Chondrocyte (in vitro differentiated cells): ENCODE measurements around the gene FRMD6. TPM values are rescaled to one million over a fixed set of nuclear protein-coding genes. Genes with fewer than 3 reads are reported as not detected.
A peak's percentile ranks its signal among the peaks of the same experiment; 100 is the strongest.

Source experiments
- DNase-seq: peaks from one replicate; pipeline ENCODE4 v3.0.0; 2021; ENCODE audit warnings: mixed read lengths, low spot score
- H3K27ac Mint-ChIP-seq: one replicate; pipeline ENCODE4 v1.8.0; 2021; ENCODE audit warnings: mild to moderate bottlenecking, moderate library complexity, mixed read lengths; ENCODE audit not compliant: unreplicated experiment
- H3K27me3 Mint-ChIP-seq: 2 replicates; pipeline ENCODE4 v1.8.0; 2021; ENCODE audit warnings: low read depth, mixed read lengths
- H3K36me3 Mint-ChIP-seq: 2 replicates; pipeline ENCODE4 v1.8.0; 2021; ENCODE audit warnings: low read depth, mixed read lengths
- H3K4me1 Mint-ChIP-seq: 2 replicates; pipeline ENCODE4 v1.8.0; 2021; ENCODE audit warnings: low read depth, mild to moderate bottlenecking, mixed read lengths
- H3K4me3 Mint-ChIP-seq: one replicate; pipeline ENCODE4 v1.8.0; 2021; ENCODE audit warnings: mild to moderate bottlenecking, moderate library complexity, mixed read lengths; ENCODE audit not compliant: unreplicated experiment
- H3K9me3 Mint-ChIP-seq: 2 replicates; pipeline ENCODE4 v1.8.0; 2021; ENCODE audit warnings: low read depth, mixed read lengths
- CTCF ChIP-seq: fragments of 200-600 bp; sonication (generic); IDR thresholded peaks from 2 replicates; pipeline ENCODE4 v1.5.0; 2021; ENCODE audit warnings: antibody characterized with exemption, mild to moderate bottlenecking, moderate library complexity
- total RNA-seq: library from RNA; stranded (reverse); gene quantifications from 3 replicates; pipeline ENCODE4 v1.2.1, GENCODE V29; 2021

FRMD6 gene
- total RNA-seq, 1 donor from 2014 or later = 135 TPM

- no peaks in the 10 kb centered on the region for H3K27me3 Mint-ChIP-seq
- DNase-seq = no peak
These were observed 50.2 kb downstream of the FRMD6 start for GRCh38 chr14:51701951-51702350.

GRCh38 chr14:51703787-51704186, 52.1 kb downstream of the FRMD6 start:
- H3K4me1 Mint-ChIP-seq = peaks cover 29% of the 10 kb centered on the region
- H3K4me3 Mint-ChIP-seq = no peak overlapping the region
- no peaks in the 10 kb centered on the region for H3K27me3 Mint-ChIP-seq
- peaks cover 26% of the 10 kb centered on the region for H3K36me3 Mint-ChIP-seq
- TF ChIP-seq CTCF = no peak
- DNase-seq = no peak
- no peaks in the 10 kb centered on the region for H3K9me3 Mint-ChIP-seq
- no peak overlapping the region for H3K27ac Mint-ChIP-seq

More at GRCh38 chr14:51701951-51702350, 50.2 kb downstream of the FRMD6 start:
- no peak for TF ChIP-seq CTCF
- peak overlapping the region; percentile 55 for H3K27ac Mint-ChIP-seq
- no peaks in the 10 kb centered on the region for H3K9me3 Mint-ChIP-seq
- no peak overlapping the region for H3K4me3 Mint-ChIP-seq
- peaks cover 22% of the 10 kb centered on the region for H3K4me1 Mint-ChIP-seq
- peaks cover 20% of the 10 kb centered on the region for H3K36me3 Mint-ChIP-seq

- Mint-ChIP-seq H3K27me3 (no peaks in the 10 kb centered on the region), H3K36me3 (peaks cover 27% of the 10 kb centered on the region), H3K4me1 (peaks cover 29% of the 10 kb centered on the region), H3K27ac (no peak overlapping the region), H3K4me3 (no peak overlapping the region), H3K9me3 (no peaks in the 10 kb centered on the region)
- no peak for DNase-seq
- TF ChIP-seq CTCF = peak; percentile 38
These were observed 52.8 kb downstream of the FRMD6 start for GRCh38 chr14:51704545-51704944.

GRCh38 chr14:51707327-51707726, 55.6 kb downstream of the FRMD6 start:
- DNase-seq = no peak
- Mint-ChIP-seq H3K27ac (peak overlapping the region; percentile 6), H3K4me1 (peaks cover 21% of the 10 kb centered on the region), H3K4me3 (no peak overlapping the region), H3K36me3 (peaks cover 22% of the 10 kb centered on the region), H3K9me3 (no peaks in the 10 kb centered on the region), H3K27me3 (no peaks in the 10 kb centered on the region)
- no peak for TF ChIP-seq CTCF

- Mint-ChIP-seq H3K9me3 (no peaks in the 10 kb centered on the region), H3K27ac (no peak overlapping the region), H3K4me3 (no peak overlapping the region), H3K27me3 (no peaks in the 10 kb centered on the region), H3K4me1 (peaks cover 20% of the 10 kb centered on the region), H3K36me3 (peaks cover 25% of the 10 kb centered on the region)
- no peak for DNase-seq
- no peak for TF ChIP-seq CTCF
These were observed 59.8 kb downstream of the FRMD6 start for GRCh38 chr14:51711505-51711904.
